IMR-90 (cell line): ENCODE measurements around the gene RYR3. TPM values are rescaled to one million over a fixed set of nuclear protein-coding genes. Genes with fewer than 3 reads are reported as not detected.

Source experiments
- ATAC-seq: fragments of 200-7000 bp; cut with Tn5 transposase; 2 replicates; pipeline ENCODE4 v1.9.1; 2020; ENCODE audit warnings: low read depth, mild to moderate bottlenecking, moderate library complexity
- BruUV-seq: library from RNA; stranded (reverse); fragments of 400-500 nt; replicated peaks from 2 replicates; lab custom pipeline; 2021; lab: Mats Ljungman, UMichigan
- CTCF ChIA-PET: fragments of 300-600 bp; formaldehyde crosslinking; extraction: SDS; loops from one replicate; lab custom pipeline; 2021; ENCODE audit warnings: antibody characterized with exemption; lab: Yijun Ruan, JAX
- POLR2A ChIA-PET: fragments of 300-600 bp; sonication (Branson Sonifier 250); formaldehyde crosslinking; loops from one replicate; lab custom pipeline; 2022; ENCODE audit warnings: antibody characterized with exemption; ENCODE audit not compliant: unreplicated experiment; lab: Charles Lee
- DNase-seq: peaks from one replicate; pipeline ENCODE4 v3.0.0; 2013
- H2AFZ ChIP-seq: replicated peaks from 2 replicates; pipeline ENCODE3; 2013; ENCODE audit warnings: low read length, mild to moderate bottlenecking; ENCODE audit not compliant: poor library complexity
- H2AK5ac ChIP-seq: 2 replicates; pipeline ENCODE4 v1.6.1; 2013; ENCODE audit warnings: low read depth, low read length, inconsistent platforms
- H2AK9ac ChIP-seq: replicated peaks from 2 replicates; pipeline ENCODE3; 2013; ENCODE audit warnings: mild to moderate bottlenecking, low read depth, low read length, moderate library complexity; ENCODE audit not compliant: poor library complexity
- H2BK120ac ChIP-seq: 2 replicates; pipeline ENCODE4 v1.6.1; 2013; ENCODE audit warnings: low read depth, low read length, inconsistent platforms
- H2BK15ac ChIP-seq: 3 replicates; pipeline ENCODE4 v1.6.1; 2013; ENCODE audit warnings: low read depth, low read length, inconsistent platforms
- H2BK20ac ChIP-seq: 2 replicates; pipeline ENCODE4 v1.6.1; 2013; ENCODE audit warnings: low read depth, mild to moderate bottlenecking, inconsistent platforms, low read length, moderate library complexity
- H2BK5ac ChIP-seq: 2 replicates; pipeline ENCODE4 v1.6.1; 2013; ENCODE audit warnings: mild to moderate bottlenecking, low read depth, low read length, inconsistent platforms; ENCODE audit not compliant: poor library complexity, severe bottlenecking
- H3K14ac ChIP-seq: replicated peaks from 2 replicates; pipeline ENCODE4 v1.6.1; 2013; ENCODE audit warnings: low read depth, low read length, inconsistent platforms
- H3K18ac ChIP-seq: 2 replicates; pipeline ENCODE4 v1.6.1; 2013; ENCODE audit warnings: low read depth, low read length, control low read depth
- H3K23ac ChIP-seq: 2 replicates; pipeline ENCODE4 v1.6.1; 2013; ENCODE audit warnings: low read depth, low read length, inconsistent platforms
- H3K27ac ChIP-seq: 2 replicates; pipeline ENCODE4 v1.5.1; 2013; ENCODE audit warnings: mild to moderate bottlenecking, control low read depth, low read length; ENCODE audit not compliant: insufficient read depth
- H3K27me3 ChIP-seq: 2 replicates; pipeline ENCODE4 v1.6.1; 2013; ENCODE audit warnings: low read length; ENCODE audit not compliant: control insufficient read depth, insufficient read depth
- H3K36me3 ChIP-seq: 2 replicates; pipeline ENCODE4 v1.6.1; 2013; ENCODE audit warnings: low read length, mixed read lengths; ENCODE audit not compliant: control insufficient read depth, insufficient read depth
- H3K4ac ChIP-seq: 2 replicates; pipeline ENCODE4 v1.6.1; 2013; ENCODE audit warnings: low read depth, low read length, inconsistent platforms
- H3K4me1 ChIP-seq: 2 replicates; pipeline ENCODE4 v1.6.1; 2013; ENCODE audit warnings: low read length, mixed read lengths; ENCODE audit not compliant: control insufficient read depth, insufficient read depth
- H3K4me2 ChIP-seq: 2 replicates; pipeline ENCODE4 v1.6.1; 2013; ENCODE audit warnings: low read depth, mild to moderate bottlenecking, control low read depth, low read length, moderate library complexity
- H3K4me3 ChIP-seq: 2 replicates; pipeline ENCODE4 v1.5.1; 2013; ENCODE audit warnings: low read depth, mild to moderate bottlenecking, control low read depth, low read length, moderate library complexity; ENCODE audit not compliant: insufficient read depth
- H3K56ac ChIP-seq: 2 replicates; pipeline ENCODE4 v1.6.1; 2013; ENCODE audit warnings: low read length, inconsistent platforms; ENCODE audit not compliant: insufficient read depth; ENCODE audit errors: extremely low read depth
- H3K79me1 ChIP-seq, 2 experiments: 2 replicates each; pipeline ENCODE4 v1.6.1; 2013; ENCODE audit warnings: low read length in 2 of 2, inconsistent platforms in 1 of 2, low read depth in 1 of 2
- H3K9ac ChIP-seq: 2 replicates; pipeline ENCODE4 v1.6.1; 2013; ENCODE audit warnings: low read depth, low read length, control low read depth
- H3K9me1 ChIP-seq: 2 replicates; pipeline ENCODE4 v1.6.1; 2013; ENCODE audit warnings: low read length, inconsistent platforms; ENCODE audit not compliant: insufficient read depth
- H3K9me3 ChIP-seq: 2 replicates; pipeline ENCODE4 v1.6.1; 2013; ENCODE audit warnings: low read length; ENCODE audit not compliant: control insufficient read depth, insufficient read depth
- H4K20me1 ChIP-seq: 2 replicates; pipeline ENCODE4 v1.6.1; 2013; ENCODE audit warnings: low read length, inconsistent platforms; ENCODE audit not compliant: insufficient read depth
- H4K5ac ChIP-seq: 2 replicates; pipeline ENCODE4 v1.6.1; 2013; ENCODE audit warnings: mild to moderate bottlenecking, low read depth, low read length, control low read depth
- H4K8ac ChIP-seq, 2 experiments: 2 replicates each; pipeline ENCODE4 v1.6.1; 2013; ENCODE audit warnings: low read depth in 2 of 2, low read length in 2 of 2, control low read depth in 1 of 2, inconsistent platforms in 1 of 2
- H4K91ac ChIP-seq: 2 replicates; pipeline ENCODE4 v1.6.1; 2013; ENCODE audit warnings: low read depth, low read length, inconsistent platforms; ENCODE audit not compliant: insufficient read depth
- BHLHE40 ChIP-seq: fragments of 150-350 bp; IDR thresholded peaks from 2 replicates; pipeline ENCODE4 v1.6.1; 2016; ENCODE audit warnings: mild to moderate bottlenecking, low read depth, low read length
- CEBPB ChIP-seq: IDR thresholded peaks from 2 replicates; pipeline ENCODE4 v1.6.1; 2012; ENCODE audit warnings: low read depth, low read length, improper control_type of control experiment
- CHD1 ChIP-seq: IDR thresholded peaks from 2 replicates; pipeline ENCODE4 v1.6.1; 2012; ENCODE audit warnings: low read depth, low read length, improper control_type of control experiment
- CTCF ChIP-seq: conservative IDR thresholded peaks from 2 replicates; pipeline ENCODE4 v1.5.1; 2012; ENCODE audit warnings: mild to moderate bottlenecking, low read depth, low read length, improper control_type of control experiment
- ELK1 ChIP-seq: fragments of 150-350 bp; IDR thresholded peaks from 2 replicates; pipeline ENCODE4 v1.6.1; 2016; ENCODE audit warnings: low read depth, mild to moderate bottlenecking, low read length, moderate library complexity, borderline replicate concordance
- FOS ChIP-seq: fragments of 150-350 bp; IDR thresholded peaks from 2 replicates; pipeline ENCODE4 v1.6.1; 2016; ENCODE audit warnings: low read depth, low read length
- MAFK ChIP-seq: IDR thresholded peaks from 2 replicates; pipeline ENCODE4 v1.6.1; 2012; ENCODE audit warnings: low read depth, low read length, improper control_type of control experiment
- MAZ ChIP-seq: IDR thresholded peaks from 2 replicates; pipeline ENCODE4 v1.6.1; 2012; ENCODE audit warnings: low read depth, mild to moderate bottlenecking, low read length, improper control_type of control experiment, moderate library complexity, borderline replicate concordance
- MXI1 ChIP-seq: IDR thresholded peaks from 2 replicates; pipeline ENCODE4 v1.6.1; 2012; ENCODE audit warnings: low read depth, mild to moderate bottlenecking, low read length, moderate library complexity, borderline replicate concordance
- NFE2L2 ChIP-seq: fragments of 150-350 bp; IDR thresholded peaks from 2 replicates; pipeline ENCODE4 v1.6.1; 2016; ENCODE audit warnings: low read depth, mild to moderate bottlenecking, low read length
- POLR2A ChIP-seq: IDR thresholded peaks from 2 replicates; pipeline ENCODE4 v1.6.1; 2012; ENCODE audit warnings: mild to moderate bottlenecking, low read depth, low read length
- RAD21 ChIP-seq: IDR thresholded peaks from 2 replicates; pipeline ENCODE4 v1.6.1; 2012; ENCODE audit warnings: low read length, improper control_type of control experiment
- RCOR1 ChIP-seq: IDR thresholded peaks from 2 replicates; pipeline ENCODE4 v1.6.1; 2012; ENCODE audit warnings: mild to moderate bottlenecking, low read length, improper control_type of control experiment; ENCODE audit not compliant: insufficient replicate concordance
- RFX5 ChIP-seq: IDR thresholded peaks from 2 replicates; pipeline ENCODE4 v1.8.0; 2012; ENCODE audit warnings: low read depth, mild to moderate bottlenecking, low read length, moderate library complexity
- SMC3 ChIP-seq: fragments of 150-350 bp; IDR thresholded peaks from 2 replicates; pipeline ENCODE4 v1.6.1; 2016; ENCODE audit warnings: low read depth, mild to moderate bottlenecking, antibody characterized with exemption, low read length, moderate library complexity
- USF2 ChIP-seq: fragments of 150-350 bp; IDR thresholded peaks from 2 replicates; pipeline ENCODE4 v1.6.1; 2017; ENCODE audit warnings: mild to moderate bottlenecking, antibody characterized with exemption, low read length, low read depth
- WGBS, 2 experiments: methylation state at CpG; one replicate each; pipeline versions ENCODE4 v1.1.5 to v1.1.7; 2013; ENCODE audit warnings: missing lambda C conversion rate in 2 of 2; ENCODE audit not compliant: insufficient read length in 1 of 2; ENCODE audit errors: extremely low coverage in 2 of 2; 5-methylcytosine and 5-hydroxymethylcytosine counted together
- dilution Hi-C: fragments of 300-500 bp; cut with HindIII; formaldehyde crosslinking; loops from one replicate; pipeline ENCODE4 v1.14.3; 2018; ENCODE audit warnings: low sequenced_read_pairs; ENCODE audit not compliant: unreplicated experiment
- in situ Hi-C: fragments of 300-500 bp; cut with MboI; formaldehyde crosslinking; loops from 3 replicates; pipeline ENCODE4 v1.14.3; 2019; ENCODE audit warnings: low sequenced_read_pairs, inconsistent platforms, mixed read lengths
- intact Hi-C: fragments of 100-400 bp; cut with micrococcal nuclease; formaldehyde crosslinking; loops from 2 replicates; pipeline ENCODE4 v1.10.0; 2022
- polyA plus RNA-seq, 3 experiments: library from polyadenylated mRNA; depleted of rRNA; stranded (reverse); fragments of >200 nt; gene quantifications; 2 replicates each; pipeline ENCODE4 v1.2.3, GENCODE V29; 2012; ENCODE audit warnings: low replicate concordance in 1 of 3
- total RNA-seq: library from RNA; depleted of rRNA; stranded (reverse); fragments of >200 nt; gene quantifications from 2 replicates; pipeline ENCODE4 v1.2.3, GENCODE V29; 2012

Gene RYR3
- total and polyA plus RNA-seq, 2 of the 4 experiments (the other 2 are of a cell fraction): 0.18 TPM; not detected in 1

GRCh38 chr15:33283576-33283975, 27.2 kb upstream of the RYR3 start:
- TF ChIP-seq CEBPB: no peak
- TF ChIP-seq MAFK: no peak
- no peak for TF ChIP-seq RCOR1
- TF ChIP-seq POLR2A: no peak
- TF ChIP-seq RFX5: no peak
- no peak for TF ChIP-seq USF2
- no peak for TF ChIP-seq MXI1
- no peak for TF ChIP-seq NFE2L2
- no peak for TF ChIP-seq MAZ
- TF ChIP-seq CTCF: no peak
- no peak for TF ChIP-seq CHD1
- TF ChIP-seq RAD21: no peak
- no peak for TF ChIP-seq BHLHE40
- TF ChIP-seq SMC3: no peak
- TF ChIP-seq ELK1: no peak
- no peak for TF ChIP-seq FOS
- dilution Hi-C loops (no loop called here), in situ Hi-C loops (no loop called here), intact Hi-C loops (no loop called here)
- H3K4me3 ChIP-seq: no peak overlapping the region
- H4K8ac ChIP-seq: no peak overlapping the region
- no peak overlapping the region for H2AK5ac ChIP-seq
- WGBS, 2 experiments: no CpG with 5 or more reads among the region's 2 CpGs
- H3K36me3 ChIP-seq: no peaks in the 10 kb centered on the region
- no peak overlapping the region for H2AK9ac ChIP-seq
- H3K9me1 ChIP-seq: no peaks in the 10 kb centered on the region
- H3K9ac ChIP-seq: no peak overlapping the region
- no peaks in the 10 kb centered on the region for H3K9me3 ChIP-seq
- no peak overlapping the region for H3K4me2 ChIP-seq
- ChIA-PET CTCF (interaction anchor here (1.8 kb wide), 1 partner anchor 9 kb away, joined by 7 read pairs; no protein-coding TSS in a partner anchor), POLR2A (interaction anchor here (0.6 kb wide), 1 partner anchor 472 kb away, joined by 4 read pairs; no protein-coding TSS in a partner anchor)
- H4K20me1 ChIP-seq: no peaks in the 10 kb centered on the region
- H3K18ac ChIP-seq: no peak overlapping the region
- H2BK20ac ChIP-seq: no peak overlapping the region
- no peak overlapping the region for H4K91ac ChIP-seq
- no peak for ATAC-seq
- no peak overlapping the region for H3K27ac ChIP-seq
- no peaks in the 10 kb centered on the region for H3K4me1 ChIP-seq
- DNase-seq: no peak
- H3K23ac ChIP-seq: no peak overlapping the region
- H3K4ac ChIP-seq: no peak overlapping the region
- H4K5ac ChIP-seq: no peak overlapping the region
- peaks cover 3% of the 10 kb centered on the region for H3K27me3 ChIP-seq
- H2BK15ac ChIP-seq: no peak overlapping the region
- H3K56ac ChIP-seq: no peak overlapping the region
- H3K79me1 ChIP-seq: no peaks in the 10 kb centered on the region
- no peak overlapping the region for H2BK5ac ChIP-seq
- H3K14ac ChIP-seq: no peak overlapping the region
- H2AFZ ChIP-seq: no peak overlapping the region
- H2BK120ac ChIP-seq: no peak overlapping the region
- BruUV-seq: no TSS peak
